Subcutaneous abdominal adipose tissue (tissue), 5 donors: ENCODE data around the gene MYO3B.

Experiments
- H3K27ac ChIP-seq: one replicate; pipeline ENCODE4 v1.7.0; 2013; ENCODE audit warnings: low read depth, mild to moderate bottlenecking, inconsistent platforms, low read length, moderate library complexity
- H3K27me3 ChIP-seq, 5 donors: one replicate each; pipeline ENCODE4 v1.7.0; 2013; ENCODE audit warnings: low read length in 5 of 5, inconsistent platforms in 1 of 5; ENCODE audit not compliant: control insufficient read depth in 5 of 5, insufficient read depth in 4 of 5
- H3K36me3 ChIP-seq, 5 donors: one replicate each; pipeline ENCODE4 v1.7.0; 2013; ENCODE audit warnings: low read length in 5 of 5; ENCODE audit not compliant: control insufficient read depth in 5 of 5, insufficient read depth in 5 of 5
- H3K4me1 ChIP-seq, 5 donors: one replicate each; pipeline ENCODE4 v1.7.0; 2013; ENCODE audit warnings: low read length in 5 of 5, mild to moderate bottlenecking in 3 of 5, moderate library complexity in 1 of 5; ENCODE audit not compliant: control insufficient read depth in 5 of 5, insufficient read depth in 5 of 5
- H3K4me3 ChIP-seq, 5 donors: one replicate each; pipeline ENCODE4 v1.7.0; 2013; ENCODE audit warnings: low read length in 5 of 5, low read depth in 1 of 5
- H3K9ac ChIP-seq, 5 donors: one replicate each; pipeline ENCODE4 v1.7.0; 2013; ENCODE audit warnings: low read length in 5 of 5, mild to moderate bottlenecking in 4 of 5, moderate library complexity in 3 of 5
- H3K9me3 ChIP-seq, 5 donors: one replicate each; pipeline ENCODE4 v1.7.0; 2013; ENCODE audit warnings: low read length in 5 of 5; ENCODE audit not compliant: control insufficient read depth in 5 of 5
- donor health status: healthy.
- donor health status: healthy.
- donor health status: healthy.
- donor health status: healthy.
- donor health status: healthy.

Gene MYO3B

DNA sequence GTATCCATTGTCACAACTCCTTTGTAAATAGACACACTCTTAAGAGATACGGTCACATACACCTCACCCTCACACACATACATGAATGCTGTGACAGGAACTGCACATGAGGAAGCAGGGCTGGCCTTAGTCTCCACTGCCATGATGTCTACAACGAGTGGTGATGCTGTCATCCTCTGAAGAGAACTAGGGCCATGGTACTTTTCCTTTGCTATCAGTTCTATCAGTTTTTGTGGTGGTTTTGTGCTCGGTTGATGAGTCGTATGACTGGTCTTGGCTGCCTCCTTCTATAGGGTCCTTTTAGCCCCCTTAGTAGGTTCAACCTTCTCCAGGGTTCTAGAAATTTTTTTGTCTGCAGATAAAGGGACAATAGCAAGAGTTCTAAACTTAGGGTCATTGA, 66.0 kb downstream of the MYO3B start:
- Histone ChIP-seq H3K4me3 (no peak overlapping the region), H3K9ac (no peak overlapping the region), H3K36me3 (no peaks in the 10 kb centered on the region)

DNA sequence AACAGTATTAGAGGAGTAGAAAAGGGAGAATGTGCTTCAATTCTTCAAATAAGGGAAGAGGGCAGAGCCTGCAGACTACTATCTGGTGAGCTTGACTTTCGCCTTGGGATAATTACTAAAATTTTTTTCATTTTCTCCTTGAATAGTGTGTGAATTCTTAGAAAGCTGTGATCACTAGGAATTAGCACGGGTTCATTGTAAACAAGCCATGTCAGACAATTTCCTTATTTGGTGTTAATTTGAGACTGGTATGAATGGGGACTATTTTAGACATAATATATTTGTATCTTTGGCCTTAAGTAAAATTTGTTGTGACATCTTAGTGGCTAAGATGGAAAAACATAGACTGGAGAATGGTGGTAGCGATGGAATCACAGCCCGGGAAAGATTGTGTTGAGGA, 66.6 kb downstream of the MYO3B start:
- Histone ChIP-seq H3K4me3 (no peak overlapping the region), H3K27ac (no peak overlapping the region), H3K27me3 (peaks cover 0 to 5% (median under 1%) of the 10 kb centered on the region in 5 donors), H3K36me3 (no peaks in the 10 kb centered on the region), H3K4me1 (no peaks in the 10 kb centered on the region), H3K9ac (no peak overlapping the region), H3K9me3 (no peaks in the 10 kb centered on the region)

More for the DNA sequence above, 66.0 kb downstream of the MYO3B start:
- Histone ChIP-seq H3K4me1 (no peaks in the 10 kb centered on the region), H3K9me3 (no peaks in the 10 kb centered on the region), H3K27ac (no peak overlapping the region), H3K27me3 (peaks cover 0 to 5% (median 3%) of the 10 kb centered on the region in 5 donors)

DNA sequence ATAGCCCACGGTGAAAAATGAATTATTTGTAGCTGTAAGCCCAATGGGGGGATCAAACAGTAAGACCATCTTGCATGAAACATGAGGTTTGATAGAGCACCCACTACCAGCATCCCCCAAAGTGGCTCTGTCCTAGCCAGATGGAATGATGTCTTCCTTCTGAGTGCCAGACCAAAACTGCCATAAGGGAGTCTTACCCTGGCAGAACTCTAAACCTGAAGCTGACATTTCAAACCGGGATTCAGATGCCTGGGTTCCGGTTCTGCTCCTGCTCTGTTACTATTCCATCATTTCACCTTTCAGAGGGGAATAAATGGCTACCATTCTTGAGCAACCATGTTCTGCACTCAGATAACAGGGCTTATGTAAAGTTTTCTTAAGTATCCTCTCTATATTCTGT, 67.4 kb downstream of the MYO3B start:
- Histone ChIP-seq H3K4me1 (no peaks in the 10 kb centered on the region), H3K4me3 (no peak overlapping the region), H3K9ac (no peak overlapping the region), H3K36me3 (no peaks in the 10 kb centered on the region), H3K27me3 (peaks cover 0 to 5% (median 0%) of the 10 kb centered on the region in 5 donors), H3K9me3 (no peaks in the 10 kb centered on the region), H3K27ac (no peak overlapping the region)

DNA sequence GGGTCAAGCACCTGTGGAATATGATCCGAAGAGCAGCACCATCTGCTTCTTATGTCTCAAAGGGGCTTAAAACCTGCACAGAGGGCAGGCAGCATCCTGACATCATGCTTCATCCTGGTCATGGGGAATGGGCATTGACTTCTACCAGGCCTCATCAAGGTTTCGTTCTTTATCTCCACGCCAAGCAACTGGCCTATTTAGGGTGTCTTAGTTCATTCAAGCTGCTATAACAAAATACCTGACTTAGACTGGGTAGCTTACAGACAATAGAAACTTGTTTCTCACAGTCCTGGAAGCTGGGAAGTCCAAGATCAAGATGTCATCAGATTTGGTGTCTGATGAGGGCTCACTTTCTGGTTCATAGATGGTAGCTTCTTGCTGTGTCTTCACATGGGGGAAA, 69.4 kb downstream of the MYO3B start:
- H3K4me3 ChIP-seq = no peak overlapping the region
- peaks cover 0 to 5% (median 0%) of the 10 kb centered on the region in 5 donors for H3K27me3 ChIP-seq
- H3K9me3 ChIP-seq = no peaks in the 10 kb centered on the region
- H3K36me3 ChIP-seq = no peaks in the 10 kb centered on the region
- H3K4me1 ChIP-seq = no peaks in the 10 kb centered on the region
- H3K27ac ChIP-seq = no peak overlapping the region
- H3K9ac ChIP-seq = no peak overlapping the region

DNA sequence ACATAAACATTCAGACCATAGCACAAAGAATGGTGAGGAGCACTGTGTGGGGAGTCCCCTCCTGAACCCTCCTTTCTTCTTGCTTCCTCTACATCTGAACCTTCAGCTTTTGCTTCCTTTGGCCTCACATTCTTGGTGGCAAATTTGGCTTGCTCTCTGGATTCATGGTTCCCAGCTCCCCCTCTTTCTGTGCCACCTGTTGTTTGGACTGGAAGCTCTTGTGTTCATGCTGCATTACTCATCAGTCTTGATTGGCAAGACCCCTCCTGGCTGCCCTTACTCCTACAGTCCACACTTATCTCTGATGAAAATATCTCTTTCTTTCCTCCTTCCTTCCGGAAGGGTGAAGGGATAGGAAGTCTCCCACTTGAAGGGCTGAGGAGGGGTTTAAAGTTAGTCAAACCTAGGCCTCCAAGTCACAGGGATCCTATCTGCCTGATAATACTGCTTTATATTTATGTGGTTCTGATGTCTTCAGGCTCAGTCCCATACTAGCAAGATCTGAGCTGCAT, 70.0 kb downstream of the MYO3B start:
- no peak overlapping the region for H3K27ac ChIP-seq
- no peaks in the 10 kb centered on the region for H3K4me1 ChIP-seq
- H3K9me3 ChIP-seq = no peaks in the 10 kb centered on the region
- no peaks in the 10 kb centered on the region for H3K36me3 ChIP-seq
- H3K9ac ChIP-seq = no peak overlapping the region
- H3K4me3 ChIP-seq = no peak overlapping the region
- peaks cover 0 to under 1% (median 0%) of the 10 kb centered on the region in 5 donors for H3K27me3 ChIP-seq

DNA sequence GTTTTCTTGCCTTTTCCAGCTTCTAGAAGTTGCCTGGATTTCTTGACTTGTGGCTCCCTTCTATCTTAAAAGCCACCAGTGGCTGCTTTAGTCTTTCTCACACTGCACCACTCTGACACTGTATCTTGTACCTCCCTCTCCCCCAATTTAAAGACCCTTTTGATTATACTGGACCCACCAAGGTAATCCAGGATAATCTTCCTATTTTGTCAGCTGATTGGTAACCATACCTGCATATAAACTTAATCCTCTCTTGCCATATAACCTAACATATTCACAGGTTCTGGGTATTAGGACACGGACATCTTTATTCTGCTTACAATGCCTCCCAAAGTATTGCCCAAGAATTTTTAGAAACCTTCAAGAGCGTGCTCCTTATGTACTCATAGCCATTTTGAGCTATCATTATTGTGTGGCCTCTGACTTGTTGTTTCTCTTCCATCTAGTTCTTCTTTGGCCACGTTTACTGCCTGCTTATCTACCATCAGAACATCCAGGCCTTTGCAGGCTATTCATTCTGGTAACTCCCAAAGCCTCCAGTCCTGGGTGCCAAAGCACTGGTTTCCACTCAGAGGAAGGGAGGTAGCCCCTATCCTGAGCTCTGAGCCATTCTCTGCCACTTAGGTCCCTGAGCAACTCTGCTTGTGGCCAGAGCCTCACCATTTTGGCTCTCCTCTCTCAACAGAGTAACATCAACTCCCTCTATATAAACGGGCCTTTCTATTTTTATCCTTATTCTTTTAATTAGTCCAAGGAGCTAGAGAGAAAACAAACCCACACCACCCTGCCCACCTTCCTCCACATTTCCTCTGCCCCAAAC, 70.8 kb downstream of the MYO3B start:
- no peaks in the 10 kb centered on the region for H3K27me3 ChIP-seq
- no peaks in the 10 kb centered on the region for H3K36me3 ChIP-seq
- no peaks in the 10 kb centered on the region for H3K9me3 ChIP-seq
- no peak overlapping the region for H3K27ac ChIP-seq
- H3K4me1 ChIP-seq = no peaks in the 10 kb centered on the region
- no peak overlapping the region for H3K4me3 ChIP-seq
- H3K9ac ChIP-seq = no peak overlapping the region

DNA sequence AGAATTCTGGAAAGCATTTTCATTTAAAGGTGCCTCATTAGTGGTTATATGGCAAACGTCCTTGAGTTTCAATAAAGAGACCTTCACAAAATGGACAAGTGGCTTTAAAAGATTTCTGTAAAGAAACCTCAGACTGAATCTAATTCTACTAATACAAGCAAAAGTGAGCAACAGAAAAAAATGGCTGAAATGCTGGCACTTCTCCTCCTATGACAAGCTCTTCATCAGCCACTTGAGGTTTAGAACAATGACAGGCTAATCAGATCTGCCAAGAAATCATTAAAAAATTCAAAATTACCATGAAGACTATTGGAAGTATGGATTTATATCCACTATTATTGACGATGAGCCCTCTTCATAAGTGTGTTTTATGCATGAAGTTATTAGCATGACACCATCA, 71.8 kb downstream of the MYO3B start:
- H3K9ac ChIP-seq = no peak overlapping the region
- H3K36me3 ChIP-seq = no peaks in the 10 kb centered on the region
- H3K9me3 ChIP-seq = no peaks in the 10 kb centered on the region
- H3K4me3 ChIP-seq = no peak overlapping the region
- no peak overlapping the region for H3K27ac ChIP-seq
- no peaks in the 10 kb centered on the region for H3K4me1 ChIP-seq
- peaks cover 0 to 6% (median 0%) of the 10 kb centered on the region in 5 donors for H3K27me3 ChIP-seq

DNA sequence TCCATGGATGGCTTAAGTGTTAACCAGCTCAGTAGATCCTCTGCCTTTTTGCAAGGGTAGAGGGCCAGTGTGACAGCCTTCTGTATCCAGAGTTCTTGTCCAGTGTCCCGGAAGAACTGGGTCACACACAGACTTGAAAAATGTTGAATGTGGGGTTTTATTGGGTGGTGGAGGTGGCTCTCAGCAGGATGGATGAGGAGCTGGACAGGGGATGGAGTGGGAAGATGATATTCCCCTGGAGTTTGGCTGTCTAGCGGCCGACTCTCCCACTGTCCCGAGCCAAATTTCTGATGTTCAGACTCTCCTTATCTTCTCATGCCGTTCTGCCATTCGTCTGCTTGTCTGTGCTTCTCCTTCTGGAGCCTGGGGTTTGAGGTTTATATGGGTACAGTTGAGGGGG, 72.6 kb downstream of the MYO3B start:
- Histone ChIP-seq H3K36me3 (no peaks in the 10 kb centered on the region), H3K4me1 (no peaks in the 10 kb centered on the region), H3K27me3 (peaks cover 0 to 8% (median 0%) of the 10 kb centered on the region in 5 donors), H3K9ac (no peak overlapping the region), H3K27ac (no peak overlapping the region), H3K9me3 (no peaks in the 10 kb centered on the region), H3K4me3 (no peak overlapping the region)

DNA sequence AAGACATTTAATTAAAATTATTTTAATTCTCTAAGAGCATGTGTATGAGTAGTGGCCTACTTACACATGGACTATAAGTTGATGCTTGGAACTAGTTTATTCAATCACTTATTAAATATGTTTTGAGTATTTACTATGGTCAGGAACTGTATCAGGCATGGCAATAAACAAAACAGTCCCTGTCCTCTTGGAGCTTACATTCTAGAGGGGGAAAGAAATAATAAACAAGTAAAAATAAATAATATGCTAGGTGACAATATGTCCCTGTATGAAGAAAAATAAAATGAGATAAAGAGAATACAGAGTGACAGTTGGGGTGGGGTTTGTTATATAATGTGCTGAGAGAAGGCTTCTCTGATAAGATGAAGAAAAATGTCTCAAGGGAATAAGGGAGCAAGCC, 74.5 kb downstream of the MYO3B start:
- no peak overlapping the region for H3K9ac ChIP-seq
- no peaks in the 10 kb centered on the region for H3K4me1 ChIP-seq
- H3K9me3 ChIP-seq = no peaks in the 10 kb centered on the region
- H3K36me3 ChIP-seq = no peaks in the 10 kb centered on the region
- no peak overlapping the region for H3K4me3 ChIP-seq
- H3K27me3 ChIP-seq = peaks cover 0 to 8% (median 0%) of the 10 kb centered on the region in 5 donors
- no peak overlapping the region for H3K27ac ChIP-seq

DNA sequence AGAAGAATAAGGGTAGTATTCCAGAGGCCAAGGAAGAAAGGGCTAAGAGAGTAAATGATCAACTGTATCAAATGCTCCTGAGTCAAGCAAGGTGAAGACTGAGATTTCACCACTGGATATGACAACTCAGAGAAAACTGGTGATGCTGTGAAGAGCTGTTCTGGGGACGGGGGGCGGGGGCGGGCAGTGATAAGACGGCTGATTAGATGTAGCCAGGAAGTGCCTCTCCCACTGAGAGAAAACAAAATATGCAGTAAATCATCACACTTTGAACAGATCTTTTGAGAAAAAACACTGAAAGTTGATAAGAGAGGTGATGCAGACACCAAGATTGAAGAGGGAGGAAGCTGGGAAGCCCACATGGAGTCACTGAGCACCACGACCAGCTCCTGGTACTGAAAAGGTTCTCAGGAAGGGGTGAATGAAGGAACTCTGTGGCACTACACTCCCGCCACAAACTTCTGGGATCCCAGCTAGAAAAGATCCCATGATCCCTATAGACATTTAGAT, 75.8 kb downstream of the MYO3B start:
- peaks cover 0 to 8% (median 0%) of the 10 kb centered on the region in 5 donors for H3K27me3 ChIP-seq
- H3K9ac ChIP-seq = no peak overlapping the region
- H3K9me3 ChIP-seq = no peaks in the 10 kb centered on the region
- no peak overlapping the region for H3K27ac ChIP-seq
- H3K36me3 ChIP-seq = no peaks in the 10 kb centered on the region
- H3K4me3 ChIP-seq = no peak overlapping the region
- no peaks in the 10 kb centered on the region for H3K4me1 ChIP-seq
